ENCODE measurements around the gene PTGES3L. TPM values are rescaled to one million over a fixed set of nuclear protein-coding genes. Genes with fewer than 3 reads are reported as not detected.

PTGES3L gene
- total and polyA plus RNA-seq, 7 experiments from 2014 or later = 0.69 to 0.94 TPM; not detected in 5

- intact Hi-C loops (cut with micrococcal nuclease) = no loop called here
- peak overlapping the region in 8 of 9 donors; percentile 17 to 81 (median 46) for H3K27ac Mint-ChIP-seq
- DNase-seq = no peak
- ChIA-PET POLR2A (interaction anchor here (0.6 to 1.2 kb wide), 4 partner anchors 8 to 354 kb away, joined by 3 to 4 read pairs (median 3); no protein-coding TSS in a partner anchor), CTCF (no interaction called here)
- no peaks in the 10 kb centered on the region for H3K9me3 Mint-ChIP-seq
- peaks cover 0 to 16% (median 0%) of the 10 kb centered on the region in 5 donors for H3K36me3 Mint-ChIP-seq
- Histone ChIP-seq H3K4me1 (ENCODE audit: control insufficient read depth in 2 of 2, insufficient read depth in 2 of 2, low read length in 2 of 2) (peaks cover 0 to 6% of the 10 kb centered on the region in 2 donors), H3K27me3 (ENCODE audit: control insufficient read depth in 2 of 2, insufficient read depth in 2 of 2, low read length in 2 of 2) (no peaks in the 10 kb centered on the region), H3K27ac (ENCODE audit: low read depth, low read length) (no peak overlapping the region), H3K36me3 (ENCODE audit: control insufficient read depth in 2 of 3, insufficient read depth in 3 of 3, low read length in 3 of 3) (peaks cover 0 to 45% (median 6%) of the 10 kb centered on the region in 3 experiments), H3K9me3 (ENCODE audit: control insufficient read depth in 2 of 3, low read length in 3 of 3) (no peaks in the 10 kb centered on the region), H3K4me3 (ENCODE audit: low read length) (no peak overlapping the region)
- no peak for ATAC-seq
- no peak overlapping the region for H3K4me3 Mint-ChIP-seq
- H3K4me1 Mint-ChIP-seq = peaks cover 6 to 34% (median 29%) of the 10 kb centered on the region in 7 donors
- H3K27me3 Mint-ChIP-seq = no peaks in the 10 kb centered on the region
Observed at GRCh38 chr17:43014649-43015542, 35.0 kb upstream of the PTGES3L start.

DNA sequence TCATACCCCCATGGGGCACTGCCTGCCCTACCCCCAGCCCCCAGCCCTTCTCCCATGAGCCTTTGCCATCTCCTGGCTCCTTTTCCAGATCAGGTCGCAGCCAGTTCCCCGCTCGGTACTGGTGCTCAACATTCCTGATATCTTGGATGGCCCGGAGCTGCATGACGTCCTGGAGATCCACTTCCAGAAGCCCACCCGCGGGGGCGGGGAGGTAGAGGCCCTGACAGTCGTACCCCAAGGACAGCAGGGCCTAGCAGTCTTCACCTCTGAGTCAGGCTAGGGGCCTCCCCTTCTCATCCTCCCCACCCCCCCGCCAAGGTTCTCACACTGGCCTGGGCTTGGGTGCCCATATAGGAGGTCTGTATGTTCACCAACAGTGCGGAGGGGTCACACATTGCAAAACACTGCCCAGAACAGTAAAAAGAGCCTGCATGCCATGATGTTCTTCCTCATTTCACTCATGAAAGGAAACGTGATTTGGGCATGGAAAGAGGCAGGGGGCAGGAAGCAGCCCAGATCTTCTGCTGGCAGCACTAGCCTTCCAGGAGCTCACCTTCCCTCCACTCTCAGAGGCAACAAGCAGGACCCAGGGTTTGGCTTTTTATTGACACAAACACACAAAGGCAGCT, 34.3 kb upstream of the PTGES3L start:
- Mint-ChIP-seq H3K27ac (peak overlapping the region in 5 of 9 donors; percentile 34 to 74 (median 53)), H3K9me3 (no peaks in the 10 kb centered on the region), H3K27me3 (no peaks in the 10 kb centered on the region), H3K36me3 (peaks cover 0 to 16% (median 0%) of the 10 kb centered on the region in 5 donors), H3K4me3 (no peak overlapping the region), H3K4me1 (peaks cover 6 to 29% (median 23%) of the 10 kb centered on the region in 7 donors)
- intact Hi-C loops (cut with micrococcal nuclease) = no loop called here
- H3K27me3 ChIP-seq (ENCODE audit: control insufficient read depth in 2 of 2, insufficient read depth in 2 of 2, low read length in 2 of 2) = no peaks in the 10 kb centered on the region
- no peak overlapping the region for H3K4me3 ChIP-seq (ENCODE audit: low read length)
- ATAC-seq = no peak
- H3K9me3 ChIP-seq (ENCODE audit: control insufficient read depth in 2 of 3, low read length in 3 of 3) = no peaks in the 10 kb centered on the region
- H3K4me1 ChIP-seq (ENCODE audit: control insufficient read depth in 2 of 2, insufficient read depth in 2 of 2, low read length in 2 of 2) = peaks cover 0 to 6% of the 10 kb centered on the region in 2 donors
- no peak overlapping the region for H3K27ac ChIP-seq (ENCODE audit: low read depth, low read length)
- POLR2A ChIA-PET = interaction anchor here (0.6 to 1.2 kb wide), 3 partner anchors 10 to 677 kb away, joined by 3 to 4 read pairs (median 3); no protein-coding TSS in a partner anchor
- peaks cover 0 to 45% (median 6%) of the 10 kb centered on the region in 3 experiments for H3K36me3 ChIP-seq (ENCODE audit: control insufficient read depth in 2 of 3, insufficient read depth in 3 of 3, low read length in 3 of 3)
- DNase-seq = no peak
- CTCF ChIA-PET = no interaction called here

DNA sequence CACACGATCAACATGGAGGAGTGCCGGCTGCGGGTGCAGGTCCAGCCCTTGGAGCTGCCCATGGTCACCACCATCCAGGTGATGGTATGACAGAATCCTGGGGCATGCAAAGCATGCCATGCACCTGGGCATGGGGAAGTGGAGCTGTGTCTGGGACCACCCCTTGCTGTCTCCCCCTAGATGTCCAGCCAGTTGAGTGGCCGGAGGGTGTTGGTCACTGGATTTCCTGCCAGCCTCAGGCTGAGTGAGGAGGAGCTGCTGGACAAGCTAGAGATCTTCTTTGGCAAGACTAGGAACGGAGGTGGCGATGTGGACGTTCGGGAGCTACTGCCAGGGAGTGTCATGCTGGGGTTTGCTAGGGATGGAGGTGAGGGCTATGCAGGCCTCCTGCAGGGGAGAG, 33.4 kb upstream of the PTGES3L start:
- DNase-seq (no peak), ATAC-seq (no peak)
- H3K36me3 Mint-ChIP-seq = peaks cover 0 to 16% (median 0%) of the 10 kb centered on the region in 5 donors
- H3K4me1 Mint-ChIP-seq = peaks cover 6 to 26% (median 15%) of the 10 kb centered on the region in 7 donors
- no peaks in the 10 kb centered on the region for H3K27me3 Mint-ChIP-seq
- intact Hi-C loops (cut with micrococcal nuclease) = no loop called here
- H3K27ac ChIP-seq (ENCODE audit: low read depth, low read length) = no peak overlapping the region
- CTCF ChIA-PET = no interaction called here
- H3K4me3 ChIP-seq (ENCODE audit: low read length) = no peak overlapping the region
- no peak overlapping the region for H3K4me3 Mint-ChIP-seq
- H3K4me1 ChIP-seq (ENCODE audit: control insufficient read depth in 2 of 2, insufficient read depth in 2 of 2, low read length in 2 of 2) = no peaks in the 10 kb centered on the region
- no peaks in the 10 kb centered on the region for H3K9me3 ChIP-seq (ENCODE audit: control insufficient read depth in 2 of 3, low read length in 3 of 3)
- no peaks in the 10 kb centered on the region for H3K9me3 Mint-ChIP-seq
- peaks cover 0 to 45% (median 6%) of the 10 kb centered on the region in 3 experiments for H3K36me3 ChIP-seq (ENCODE audit: control insufficient read depth in 2 of 3, insufficient read depth in 3 of 3, low read length in 3 of 3)
- POLR2A ChIA-PET = interaction anchor here (0.9 to 2.4 kb wide), 3 partner anchors 11 to 159 kb away, joined by 3 to 12 read pairs (median 4); partner anchors contain the start of gene RPL27
- no peak overlapping the region for H3K27ac Mint-ChIP-seq
- H3K27me3 ChIP-seq (ENCODE audit: control insufficient read depth in 2 of 2, insufficient read depth in 2 of 2, low read length in 2 of 2) = no peaks in the 10 kb centered on the region

DNA sequence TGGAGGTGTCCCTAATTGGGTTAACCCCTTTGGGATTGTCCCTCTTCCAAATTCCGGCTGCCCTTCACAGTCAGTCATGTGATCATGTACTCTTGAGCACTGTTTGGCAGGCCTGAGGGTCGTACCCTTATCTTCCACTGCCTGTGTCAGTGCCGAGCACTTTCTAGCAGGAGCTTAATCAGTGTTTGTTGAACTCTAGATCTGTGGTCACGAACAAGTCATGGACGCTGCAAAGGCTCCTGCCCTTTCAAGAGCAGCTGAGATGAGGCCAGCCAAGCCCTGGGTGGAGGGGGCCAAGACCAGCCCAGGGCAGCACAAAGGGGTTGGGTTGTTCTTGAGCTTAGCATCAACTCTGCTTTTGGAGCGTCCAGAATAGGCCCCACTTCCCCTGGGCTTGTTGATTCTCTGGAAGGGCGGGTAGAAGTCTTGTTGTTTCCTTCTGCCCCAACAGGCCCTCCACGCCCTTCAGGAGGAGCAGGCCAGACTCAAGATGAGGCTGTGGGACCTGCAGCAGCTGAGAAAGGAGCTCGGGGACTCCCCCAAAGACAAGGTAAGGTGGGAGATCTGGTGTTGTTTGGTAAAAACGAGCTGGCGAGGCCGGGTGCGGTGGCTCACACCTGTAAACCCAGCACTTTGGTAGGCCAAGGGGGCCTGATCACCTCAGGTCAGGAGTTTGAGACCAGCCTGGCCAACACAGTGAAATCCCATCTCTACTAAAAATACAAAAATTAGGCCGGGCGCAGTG, 32.0 kb upstream of the PTGES3L start:
- DNase-seq = no peak
- Histone ChIP-seq H3K9me3 (ENCODE audit: control insufficient read depth in 2 of 3, low read length in 3 of 3) (no peaks in the 10 kb centered on the region), H3K4me3 (ENCODE audit: low read length) (no peak overlapping the region), H3K27me3 (ENCODE audit: control insufficient read depth in 2 of 2, insufficient read depth in 2 of 2, low read length in 2 of 2) (no peaks in the 10 kb centered on the region), H3K27ac (ENCODE audit: low read depth, low read length) (no peak overlapping the region), H3K36me3 (ENCODE audit: control insufficient read depth in 2 of 3, insufficient read depth in 3 of 3, low read length in 3 of 3) (peaks cover 0 to 45% (median 6%) of the 10 kb centered on the region in 3 experiments), H3K4me1 (ENCODE audit: control insufficient read depth in 2 of 2, insufficient read depth in 2 of 2, low read length in 2 of 2) (no peaks in the 10 kb centered on the region)
- H3K9me3 Mint-ChIP-seq = no peaks in the 10 kb centered on the region
- H3K4me1 Mint-ChIP-seq = peaks cover 6 to 24% (median 18%) of the 10 kb centered on the region in 7 donors
- H3K36me3 Mint-ChIP-seq = peaks cover 0 to 17% (median 0%) of the 10 kb centered on the region in 5 donors
- no peak for ATAC-seq
- intact Hi-C loops (cut with micrococcal nuclease) = no loop called here
- CTCF ChIA-PET = interaction anchor here (0.7 to 1.9 kb wide), 2 partner anchors 13 to 321 kb away, joined by 3 to 6 read pairs; partner anchors contain the start of gene RPL27
- POLR2A ChIA-PET = interaction anchor here (1.1 to 2.4 kb wide), 3 partner anchors 10 to 160 kb away, joined by 4 to 12 read pairs (median 4); partner anchors contain the start of genes RPL27 and VAT1
- no peaks in the 10 kb centered on the region for H3K27me3 Mint-ChIP-seq
- no peak overlapping the region for H3K4me3 Mint-ChIP-seq
- H3K27ac Mint-ChIP-seq = peak overlapping the region in 2 of 9 donors; percentile 47 to 67

- DNase-seq = no peak
- ChIA-PET POLR2A (interaction anchor here (1.0 kb wide), 1 partner anchor 12 kb away, joined by 3 read pairs; the partner anchor contains the start of gene VAT1), CTCF (interaction anchor here (0.6 to 1.9 kb wide), 2 partner anchors 12 to 14 kb away, joined by 3 to 6 read pairs; partner anchors contain the start of genes RND2 and RPL27)
- Mint-ChIP-seq H3K36me3 (peaks cover 0 to 22% (median 0%) of the 10 kb centered on the region in 5 donors), H3K27ac (peak overlapping the region in 7 of 9 donors; percentile 17 to 65 (median 31)), H3K4me3 (peak overlapping the region in 2 of 10 donors; percentile 21 to 45), H3K27me3 (no peaks in the 10 kb centered on the region), H3K9me3 (no peaks in the 10 kb centered on the region), H3K4me1 (peaks cover 6 to 29% (median 25%) of the 10 kb centered on the region in 7 donors)
- Histone ChIP-seq H3K9me3 (ENCODE audit: control insufficient read depth in 2 of 3, low read length in 3 of 3) (no peaks in the 10 kb centered on the region), H3K4me3 (ENCODE audit: low read length) (no peak overlapping the region), H3K4me1 (ENCODE audit: control insufficient read depth in 2 of 2, insufficient read depth in 2 of 2, low read length in 2 of 2) (no peaks in the 10 kb centered on the region), H3K27ac (ENCODE audit: low read depth, low read length) (peak overlapping the region; percentile 12), H3K36me3 (ENCODE audit: control insufficient read depth in 2 of 3, insufficient read depth in 3 of 3, low read length in 3 of 3) (peaks cover 0 to 45% (median 6%) of the 10 kb centered on the region in 3 experiments), H3K27me3 (ENCODE audit: control insufficient read depth in 2 of 2, insufficient read depth in 2 of 2, low read length in 2 of 2) (no peaks in the 10 kb centered on the region)
- no peak for ATAC-seq
- intact Hi-C loops (cut with micrococcal nuclease) = no loop called here
Observed at GRCh38 chr17:43010667-43011308, 30.9 kb upstream of the PTGES3L start.

Measured in naive thymus-derived CD4-positive, alpha-beta T cell (primary cell).